ENCODE data around the gene SPDYE1. TPM values are rescaled to one million over a fixed set of nuclear protein-coding genes. Genes with fewer than 3 reads are reported as not detected.

Gene SPDYE1
- polyA plus RNA-seq, 1 experiment: not detected

GRCh38 chr7:44050121-44050914 lies 52.6 kb downstream of the SPDYE1 start:
- no peaks in the 10 kb centered on the region for H3K27me3 ChIP-seq (ENCODE audit: control insufficient read depth, insufficient read depth, low read length)
- no peak overlapping the region for H3K4me3 ChIP-seq (ENCODE audit: low read depth, low read length)
- CTCF ChIA-PET: no interaction called here
- DNase-seq (ENCODE audit: low read depth, low spot score): no peak
- TF ChIP-seq CTCF (IDR thresholded peaks at IDR 0.05; ENCODE audit: low read depth, low read length): no peak
- no peaks in the 10 kb centered on the region for H3K9me3 ChIP-seq (ENCODE audit: control insufficient read depth, insufficient read depth, low read length)
- POLR2A ChIA-PET: no interaction called here
- H3K27ac ChIP-seq (ENCODE audit: low read depth, low read length): no peak overlapping the region

DNA sequence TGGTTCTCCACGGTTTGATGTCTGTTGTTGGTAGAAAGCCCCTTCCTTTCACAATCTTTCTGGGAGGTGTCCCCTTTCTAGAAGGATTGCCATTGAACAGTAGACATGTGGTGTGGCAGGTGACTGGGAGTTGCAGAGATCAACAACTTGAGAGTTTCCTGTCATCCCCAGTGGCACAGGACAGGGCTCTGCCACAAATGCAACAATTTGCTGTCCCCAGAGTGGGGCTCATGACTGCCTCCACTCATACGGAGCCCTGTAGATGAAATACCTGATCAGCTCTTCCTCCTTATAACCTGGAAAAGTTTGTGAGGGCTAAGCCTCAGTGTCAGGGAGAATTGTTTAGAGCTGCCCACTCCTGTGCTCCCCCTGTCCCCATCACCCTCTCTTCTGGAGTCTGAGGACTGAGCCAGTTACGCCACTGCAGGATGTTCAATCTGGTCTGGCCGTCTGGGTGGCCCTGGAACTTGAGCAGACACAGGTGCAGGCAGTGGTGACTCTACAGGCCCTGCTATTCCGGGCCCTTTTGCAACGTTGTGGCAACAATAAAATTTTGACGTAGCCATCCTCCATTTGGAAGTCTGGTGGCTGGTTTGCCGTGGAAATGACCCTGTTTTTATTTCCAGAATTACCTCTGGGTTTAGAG lies 53.3 kb downstream of the SPDYE1 start:
- Histone ChIP-seq H3K27me3 (ENCODE audit: control insufficient read depth, insufficient read depth, low read length) (no peaks in the 10 kb centered on the region), H3K9me3 (ENCODE audit: control insufficient read depth, insufficient read depth, low read length) (no peaks in the 10 kb centered on the region), H3K27ac (ENCODE audit: low read depth, low read length) (no peak overlapping the region), H3K4me3 (ENCODE audit: low read depth, low read length) (no peak overlapping the region)
- ChIA-PET POLR2A (no interaction called here), CTCF (interaction anchor here (1.1 kb wide), 1 partner anchor 190 kb away, joined by 3 read pairs; no protein-coding TSS in a partner anchor)
- DNase-seq (ENCODE audit: low read depth, low spot score): no peak
- TF ChIP-seq CTCF (IDR thresholded peaks at IDR 0.05; ENCODE audit: low read depth, low read length): no peak

- H3K27me3 ChIP-seq (ENCODE audit: control insufficient read depth, insufficient read depth, low read length): no peaks in the 10 kb centered on the region
- no peak for DNase-seq (ENCODE audit: low read depth, low spot score)
- no peaks in the 10 kb centered on the region for H3K9me3 ChIP-seq (ENCODE audit: control insufficient read depth, insufficient read depth, low read length)
- no peak overlapping the region for H3K4me3 ChIP-seq (ENCODE audit: low read depth, low read length)
- TF ChIP-seq CTCF (IDR thresholded peaks at IDR 0.05; ENCODE audit: low read depth, low read length): no peak
- CTCF ChIA-PET: interaction anchor here (0.9 to 1.1 kb wide), 2 partner anchors 189 to 514 kb away, joined by 3 read pairs; no protein-coding TSS in a partner anchor
- H3K27ac ChIP-seq (ENCODE audit: low read depth, low read length): no peak overlapping the region
- POLR2A ChIA-PET: no interaction called here
Observed at GRCh38 chr7:44051611-44052220, 54.0 kb downstream of the SPDYE1 start.

DNA sequence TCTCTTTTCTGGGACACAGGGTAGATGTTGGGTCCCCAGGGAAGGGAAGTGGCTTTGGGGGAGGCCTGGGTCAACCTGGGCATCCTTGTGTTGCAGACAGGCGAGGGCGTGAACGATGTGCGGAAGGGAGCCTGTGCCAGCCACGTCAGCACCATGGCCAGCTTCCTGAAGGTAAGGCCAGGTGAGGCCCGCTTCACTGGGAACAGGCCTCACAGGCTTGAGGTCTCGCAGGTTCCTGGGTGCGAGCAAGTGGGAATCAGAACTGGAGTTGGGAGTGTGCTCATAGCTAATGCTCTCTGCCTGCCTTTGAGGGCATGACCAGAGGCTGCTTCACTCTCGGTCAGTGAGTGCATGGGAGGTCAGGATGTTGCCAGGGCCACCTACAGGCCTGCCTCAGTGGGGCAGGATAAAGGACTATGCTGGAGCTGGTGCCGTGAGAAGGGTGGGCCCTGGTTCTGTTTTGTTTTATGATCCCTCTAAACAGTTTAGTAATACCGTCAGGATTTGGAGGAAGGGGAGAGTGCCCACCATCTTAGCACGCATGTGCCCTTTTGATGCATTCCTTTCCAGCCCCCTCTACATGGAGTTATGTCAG lies 55.2 kb downstream of the SPDYE1 start:
- Histone ChIP-seq H3K27me3 (ENCODE audit: control insufficient read depth, insufficient read depth, low read length) (no peaks in the 10 kb centered on the region), H3K27ac (ENCODE audit: low read depth, low read length) (no peak overlapping the region), H3K9me3 (ENCODE audit: control insufficient read depth, insufficient read depth, low read length) (no peaks in the 10 kb centered on the region), H3K4me3 (ENCODE audit: low read depth, low read length) (no peak overlapping the region)
- POLR2A ChIA-PET: interaction anchor here (1.0 kb wide), 1 partner anchor 13 kb away, joined by 7 read pairs; the partner anchor contains the start of gene PGAM2
- CTCF ChIA-PET: no interaction called here
- TF ChIP-seq CTCF (IDR thresholded peaks at IDR 0.05; ENCODE audit: low read depth, low read length): no peak
- no peak for DNase-seq (ENCODE audit: low read depth, low spot score)

Data from AG04450 (cell line).